ENCODE measurements around the gene TNFRSF14.

Gene TNFRSF14

GRCh38 chr1:2606881-2607621 lies 50.9 kb downstream of the TNFRSF14 start:
- 88 to 91% methylated on average over 32 to 33 of the region's 36 CpGs for WGBS, 2 experiments (ENCODE audit: insufficient coverage in 2 of 2)
- Histone ChIP-seq H3K4me3 (ENCODE audit: extremely low read depth, insufficient read depth, low read length, poor library complexity, severe bottlenecking) (no peak overlapping the region), H3K36me3 (ENCODE audit: control insufficient read depth, insufficient read depth, low read length) (no peaks in the 10 kb centered on the region)

GRCh38 chr1:2607641-2608091 lies 51.5 kb downstream of the TNFRSF14 start:
- Histone ChIP-seq H3K36me3 (ENCODE audit: control insufficient read depth, insufficient read depth, low read length) (no peaks in the 10 kb centered on the region), H3K9me3 (ENCODE audit: control insufficient read depth, low read length) (no peaks in the 10 kb centered on the region), H3K27ac (ENCODE audit: low read depth, low read length, severe bottlenecking) (no peak overlapping the region), H3K4me3 (ENCODE audit: extremely low read depth, insufficient read depth, low read length, poor library complexity, severe bottlenecking) (no peak overlapping the region), H3K4me1 (ENCODE audit: control insufficient read depth, insufficient read depth, low read length, poor library complexity, severe bottlenecking) (no peaks in the 10 kb centered on the region)
- 83 to 93% methylated on average over 10 to 11 of the region's 13 CpGs for WGBS, 2 experiments (ENCODE audit: insufficient coverage in 2 of 2)

More at GRCh38 chr1:2606881-2607621, 50.9 kb downstream of the TNFRSF14 start:
- H3K9me3 ChIP-seq (ENCODE audit: control insufficient read depth, low read length) = no peaks in the 10 kb centered on the region
- H3K4me1 ChIP-seq (ENCODE audit: control insufficient read depth, insufficient read depth, low read length, poor library complexity, severe bottlenecking) = no peaks in the 10 kb centered on the region
- no peak overlapping the region for H3K27ac ChIP-seq (ENCODE audit: low read depth, low read length, severe bottlenecking)

- no peak overlapping the region for H3K4me3 ChIP-seq (ENCODE audit: extremely low read depth, insufficient read depth, low read length, poor library complexity, severe bottlenecking)
These were observed 53.3 kb downstream of the TNFRSF14 start for GRCh38 chr1:2609319-2610035.

GRCh38 chr1:2610036-2610959 lies 54.1 kb downstream of the TNFRSF14 start:
- Histone ChIP-seq H3K9me3 (ENCODE audit: control insufficient read depth, low read length) (no peaks in the 10 kb centered on the region), H3K4me3 (ENCODE audit: extremely low read depth, insufficient read depth, low read length, poor library complexity, severe bottlenecking) (no peak overlapping the region), H3K36me3 (ENCODE audit: control insufficient read depth, insufficient read depth, low read length) (no peaks in the 10 kb centered on the region), H3K4me1 (ENCODE audit: control insufficient read depth, insufficient read depth, low read length, poor library complexity, severe bottlenecking) (no peaks in the 10 kb centered on the region), H3K27ac (ENCODE audit: low read depth, low read length, severe bottlenecking) (no peak overlapping the region)
- 86 to 92% methylated on average over 18 of the region's 21 CpGs for WGBS, 2 experiments (ENCODE audit: insufficient coverage in 2 of 2)

More at GRCh38 chr1:2609319-2610035, 53.3 kb downstream of the TNFRSF14 start:
- Histone ChIP-seq H3K9me3 (ENCODE audit: control insufficient read depth, low read length) (no peaks in the 10 kb centered on the region), H3K36me3 (ENCODE audit: control insufficient read depth, insufficient read depth, low read length) (no peaks in the 10 kb centered on the region), H3K4me1 (ENCODE audit: control insufficient read depth, insufficient read depth, low read length, poor library complexity, severe bottlenecking) (no peaks in the 10 kb centered on the region), H3K27ac (ENCODE audit: low read depth, low read length, severe bottlenecking) (no peak overlapping the region)
- WGBS, 2 experiments (ENCODE audit: insufficient coverage in 2 of 2) = 90% methylated on average over 31 to 34 of the region's 34 CpGs

- WGBS, 2 experiments (ENCODE audit: insufficient coverage in 2 of 2) = 18 to 28% methylated on average over 21 to 22 of the region's 24 CpGs
These were observed 54.9 kb downstream of the TNFRSF14 start for GRCh38 chr1:2611031-2611501.

GRCh38 chr1:2611621-2612437 lies 55.7 kb downstream of the TNFRSF14 start:
- Histone ChIP-seq H3K4me3 (ENCODE audit: extremely low read depth, insufficient read depth, low read length, poor library complexity, severe bottlenecking) (no peak overlapping the region), H3K4me1 (ENCODE audit: control insufficient read depth, insufficient read depth, low read length, poor library complexity, severe bottlenecking) (no peaks in the 10 kb centered on the region), H3K27ac (ENCODE audit: low read depth, low read length, severe bottlenecking) (no peak overlapping the region), H3K9me3 (ENCODE audit: control insufficient read depth, low read length) (no peaks in the 10 kb centered on the region), H3K36me3 (ENCODE audit: control insufficient read depth, insufficient read depth, low read length) (no peaks in the 10 kb centered on the region)
- WGBS, 2 experiments (ENCODE audit: insufficient coverage in 2 of 2) = 81 to 89% methylated on average over 16 to 18 of the region's 19 CpGs

More at GRCh38 chr1:2611031-2611501, 54.9 kb downstream of the TNFRSF14 start:
- H3K4me3 ChIP-seq (ENCODE audit: extremely low read depth, insufficient read depth, low read length, poor library complexity, severe bottlenecking) = no peak overlapping the region
- no peaks in the 10 kb centered on the region for H3K9me3 ChIP-seq (ENCODE audit: control insufficient read depth, low read length)
- H3K36me3 ChIP-seq (ENCODE audit: control insufficient read depth, insufficient read depth, low read length) = no peaks in the 10 kb centered on the region
- H3K4me1 ChIP-seq (ENCODE audit: control insufficient read depth, insufficient read depth, low read length, poor library complexity, severe bottlenecking) = no peaks in the 10 kb centered on the region
- no peak overlapping the region for H3K27ac ChIP-seq (ENCODE audit: low read depth, low read length, severe bottlenecking)

GRCh38 chr1:2612591-2613365 lies 56.6 kb downstream of the TNFRSF14 start:
- no peaks in the 10 kb centered on the region for H3K36me3 ChIP-seq (ENCODE audit: control insufficient read depth, insufficient read depth, low read length)
- H3K9me3 ChIP-seq (ENCODE audit: control insufficient read depth, low read length) = no peaks in the 10 kb centered on the region
- H3K4me3 ChIP-seq (ENCODE audit: extremely low read depth, insufficient read depth, low read length, poor library complexity, severe bottlenecking) = no peak overlapping the region
- no peak overlapping the region for H3K27ac ChIP-seq (ENCODE audit: low read depth, low read length, severe bottlenecking)
- no peaks in the 10 kb centered on the region for H3K4me1 ChIP-seq (ENCODE audit: control insufficient read depth, insufficient read depth, low read length, poor library complexity, severe bottlenecking)
- WGBS, 2 experiments (ENCODE audit: insufficient coverage in 2 of 2) = 71 to 80% methylated on average over 10 to 11 of the region's 11 CpGs
